Mesenchymal stem cell (in vitro differentiated cells and primary cell): Measurements from ENCODE around the gene ULBP1.
A peak's percentile ranks its signal among the peaks of the same experiment; 100 is the strongest.

Experiments used
- DNase-seq: peaks from one replicate; pipeline ENCODE4 v3.0.0-alpha.2; 2013
- H2AFZ ChIP-seq: one replicate; pipeline ENCODE4 v1.6.1; 2013; ENCODE audit warnings: low read depth, mild to moderate bottlenecking, control low read depth, inconsistent platforms, low read length, moderate library complexity
- H2AK5ac ChIP-seq: 2 replicates; pipeline ENCODE4 v1.6.1; 2013; ENCODE audit warnings: low read length, moderate library complexity, mild to moderate bottlenecking, inconsistent platforms; ENCODE audit not compliant: severe bottlenecking
- H2BK120ac ChIP-seq: one replicate; pipeline ENCODE4 v1.6.1; 2013; ENCODE audit warnings: low read depth, mild to moderate bottlenecking, inconsistent platforms, low read length, moderate library complexity
- H2BK12ac ChIP-seq, 2 experiments: one replicate each; pipeline ENCODE4 v1.6.1; 2013; ENCODE audit warnings: inconsistent platforms in 2 of 2, low read length in 2 of 2, mild to moderate bottlenecking in 2 of 2, moderate library complexity in 2 of 2, control low read depth in 1 of 2
- H2BK15ac ChIP-seq: one replicate; pipeline ENCODE4 v1.6.1; 2013; ENCODE audit warnings: mild to moderate bottlenecking, low read depth, inconsistent platforms; ENCODE audit not compliant: poor library complexity, severe bottlenecking
- H2BK5ac ChIP-seq: 2 replicates; pipeline ENCODE4 v1.6.1; 2013; ENCODE audit warnings: low read depth, mild to moderate bottlenecking, low read length, control low read depth, inconsistent platforms; ENCODE audit not compliant: poor library complexity, severe bottlenecking
- H3K14ac ChIP-seq, 2 experiments: one replicate each; pipeline ENCODE4 v1.6.1; 2013; ENCODE audit warnings: inconsistent platforms in 2 of 2, low read length in 2 of 2, control low read depth in 1 of 2, mild to moderate bottlenecking in 1 of 2, moderate library complexity in 1 of 2
- H3K18ac ChIP-seq, 2 experiments: one replicate each; pipeline ENCODE4 v1.6.1; 2013; ENCODE audit warnings: inconsistent platforms in 2 of 2, low read length in 2 of 2, control low read depth in 1 of 2, low read depth in 1 of 2, mild to moderate bottlenecking in 1 of 2
- H3K23ac ChIP-seq, 2 experiments: one replicate each; pipeline ENCODE4 v1.6.1; 2013; ENCODE audit warnings: inconsistent platforms in 2 of 2, low read length in 2 of 2, mild to moderate bottlenecking in 2 of 2, moderate library complexity in 2 of 2, control low read depth in 1 of 2
- H3K27ac ChIP-seq: 2 replicates; pipeline ENCODE4 v1.5.1; 2013; ENCODE audit warnings: mild to moderate bottlenecking, moderate library complexity, low read length, control low read depth, inconsistent platforms; ENCODE audit not compliant: poor library complexity, severe bottlenecking
- H3K27me3 ChIP-seq, 2 experiments: 2 replicates each; pipeline versions ENCODE4 v1.6.1 to v1.7.0; 2013; ENCODE audit warnings: low read length in 2 of 2, mild to moderate bottlenecking in 2 of 2, moderate library complexity in 2 of 2, control low read depth in 1 of 2, inconsistent platforms in 1 of 2; ENCODE audit not compliant: control insufficient read depth in 1 of 2, insufficient read depth in 1 of 2
- H3K36me3 ChIP-seq, 2 experiments: 2 replicates each; pipeline versions ENCODE4 v1.6.1 to v1.7.0; 2013; ENCODE audit warnings: low read length in 2 of 2, control low read depth in 1 of 2, inconsistent platforms in 1 of 2, low read depth in 1 of 2, mild to moderate bottlenecking in 1 of 2; ENCODE audit not compliant: insufficient read depth in 2 of 2, control insufficient read depth in 1 of 2
- H3K4ac ChIP-seq, 2 experiments: one replicate each; pipeline ENCODE4 v1.6.1; 2013; ENCODE audit warnings: inconsistent platforms in 2 of 2, low read length in 2 of 2, mild to moderate bottlenecking in 2 of 2, moderate library complexity in 2 of 2, control low read depth in 1 of 2, low read depth in 1 of 2
- H3K4me1 ChIP-seq: 2 replicates; pipeline ENCODE4 v1.6.1; 2013; ENCODE audit warnings: low read depth, low read length, control low read depth; ENCODE audit not compliant: control insufficient read depth, insufficient read depth
- H3K4me2 ChIP-seq: 2 replicates; pipeline ENCODE4 v1.6.1; 2013; ENCODE audit warnings: low read length, mild to moderate bottlenecking, inconsistent platforms; ENCODE audit not compliant: poor library complexity, severe bottlenecking
- H3K4me3 ChIP-seq, 2 experiments: 2 replicates each; pipeline versions ENCODE4 v1.5.1 to v1.7.0; 2013; ENCODE audit warnings: low read length in 2 of 2, mild to moderate bottlenecking in 2 of 2, control low read depth in 1 of 2, low read depth in 1 of 2; ENCODE audit not compliant: insufficient read depth in 1 of 2
- H3K79me1 ChIP-seq: replicated peaks from 2 replicates; pipeline ENCODE4 v1.6.1; 2013; ENCODE audit warnings: mild to moderate bottlenecking, control low read depth, low read length, inconsistent platforms; ENCODE audit not compliant: poor library complexity, severe bottlenecking
- H3K9ac ChIP-seq: 2 replicates; pipeline ENCODE4 v1.7.0; 2013; ENCODE audit warnings: mild to moderate bottlenecking, low read length, moderate library complexity
- H3K9me3 ChIP-seq: 2 replicates; pipeline ENCODE4 v1.7.0; 2013; ENCODE audit warnings: mild to moderate bottlenecking, low read length; ENCODE audit not compliant: control insufficient read depth
- H4K8ac ChIP-seq: one replicate; pipeline ENCODE4 v1.6.1; 2013; ENCODE audit warnings: inconsistent platforms, mild to moderate bottlenecking, low read length, moderate library complexity
- H4K91ac ChIP-seq: one replicate; pipeline ENCODE4 v1.6.1; 2013; ENCODE audit warnings: mild to moderate bottlenecking, low read length, inconsistent platforms
- WGBS: methylation state at CpG from one replicate; pipeline ENCODE4 v1.1.7; 2013; ENCODE audit warnings: mixed read lengths; 5-methylcytosine and 5-hydroxymethylcytosine counted together

The ULBP1 gene

GRCh38 chr6:149934249-149935156 lies 29.2 kb upstream of the ULBP1 start:
- peaks cover 71% of the 10 kb centered on the region in 2 experiments for H3K27me3 ChIP-seq
- WGBS = 48% methylated on average over 10 of the region's 11 CpGs
- DNase-seq = peak; percentile 83
- no peaks in the 10 kb centered on the region for H3K79me1 ChIP-seq
- H4K8ac ChIP-seq = no peak overlapping the region
- H3K18ac ChIP-seq = no peak overlapping the region
- H2BK5ac ChIP-seq = no peak overlapping the region
- H3K4me3 ChIP-seq = no peak overlapping the region
- H2BK12ac ChIP-seq = no peak overlapping the region
- no peak overlapping the region for H3K23ac ChIP-seq
- no peak overlapping the region for H2AK5ac ChIP-seq
- no peak overlapping the region for H3K14ac ChIP-seq
- H2BK120ac ChIP-seq = no peak overlapping the region
- no peak overlapping the region for H3K9ac ChIP-seq
- H3K9me3 ChIP-seq = no peaks in the 10 kb centered on the region
- no peak overlapping the region for H3K27ac ChIP-seq
- H3K36me3 ChIP-seq = no peaks in the 10 kb centered on the region
- H2AFZ ChIP-seq = no peak overlapping the region
- H2BK15ac ChIP-seq = no peak overlapping the region
- no peak overlapping the region for H4K91ac ChIP-seq
- H3K4me2 ChIP-seq = no peak overlapping the region
- no peak overlapping the region for H3K4ac ChIP-seq
- peaks cover 10% of the 10 kb centered on the region for H3K4me1 ChIP-seq

GRCh38 chr6:149935246-149935645 lies 28.5 kb upstream of the ULBP1 start:
- peak overlapping the region in 1 of 2 experiments; percentile 26 for H3K23ac ChIP-seq
- H3K18ac ChIP-seq = no peak overlapping the region
- no peak overlapping the region for H2BK12ac ChIP-seq
- H3K27me3 ChIP-seq = peaks cover 72 to 74% of the 10 kb centered on the region in 2 experiments
- no peak overlapping the region for H3K4me2 ChIP-seq
- H3K9me3 ChIP-seq = no peaks in the 10 kb centered on the region
- H2AK5ac ChIP-seq = no peak overlapping the region
- no peak overlapping the region for H4K8ac ChIP-seq
- DNase-seq = no peak
- H3K79me1 ChIP-seq = no peaks in the 10 kb centered on the region
- 37% methylated on average over 4 of the region's 4 CpGs for WGBS
- H2BK15ac ChIP-seq = no peak overlapping the region
- H3K36me3 ChIP-seq = no peaks in the 10 kb centered on the region
- H3K9ac ChIP-seq = no peak overlapping the region
- no peak overlapping the region for H3K14ac ChIP-seq
- no peak overlapping the region for H4K91ac ChIP-seq
- H3K4me1 ChIP-seq = peaks cover 10% of the 10 kb centered on the region
- no peak overlapping the region for H3K4ac ChIP-seq
- no peak overlapping the region for H2AFZ ChIP-seq
- H2BK5ac ChIP-seq = no peak overlapping the region
- no peak overlapping the region for H3K4me3 ChIP-seq
- no peak overlapping the region for H3K27ac ChIP-seq
- H2BK120ac ChIP-seq = no peak overlapping the region

DNA sequence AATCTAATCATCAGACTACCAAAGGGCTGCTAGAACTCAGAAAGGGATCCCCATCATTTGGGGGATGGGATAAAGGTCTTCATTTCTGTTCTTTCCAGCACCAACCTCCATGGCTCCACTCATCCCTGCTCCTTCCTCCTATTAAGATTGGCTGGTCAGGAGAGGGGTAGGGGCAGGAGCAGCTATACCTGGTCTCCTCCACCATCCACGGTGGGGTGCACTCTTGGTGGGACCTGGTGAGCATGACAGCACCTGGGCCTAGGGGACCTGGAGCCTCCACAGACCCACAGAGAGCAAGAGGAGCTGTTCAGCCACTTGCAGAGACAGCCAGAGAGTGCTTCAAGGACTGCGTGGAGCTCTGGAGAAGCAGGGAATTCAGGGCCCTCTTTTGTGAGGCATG lies 28.1 kb upstream of the ULBP1 start:
- H3K27me3 ChIP-seq = peaks cover 72 to 77% of the 10 kb centered on the region in 2 experiments
- WGBS = 74% methylated on average over 2 of the region's 2 CpGs
- no peak overlapping the region for H3K18ac ChIP-seq
- no peak overlapping the region for H2BK5ac ChIP-seq
- DNase-seq = no peak
- H2BK120ac ChIP-seq = no peak overlapping the region
- peak overlapping the region in 1 of 2 experiments; percentile 26 for H3K23ac ChIP-seq
- H4K91ac ChIP-seq = no peak overlapping the region
- no peak overlapping the region for H3K4me3 ChIP-seq
- H4K8ac ChIP-seq = no peak overlapping the region
- H2BK15ac ChIP-seq = no peak overlapping the region
- H3K14ac ChIP-seq = no peak overlapping the region
- no peaks in the 10 kb centered on the region for H3K36me3 ChIP-seq
- H3K4me1 ChIP-seq = peaks cover 10% of the 10 kb centered on the region
- H2AFZ ChIP-seq = no peak overlapping the region
- H3K27ac ChIP-seq = no peak overlapping the region
- H3K4ac ChIP-seq = no peak overlapping the region
- H3K4me2 ChIP-seq = no peak overlapping the region
- no peak overlapping the region for H3K9ac ChIP-seq
- H3K9me3 ChIP-seq = no peaks in the 10 kb centered on the region
- no peaks in the 10 kb centered on the region for H3K79me1 ChIP-seq
- no peak overlapping the region for H2AK5ac ChIP-seq
- H2BK12ac ChIP-seq = no peak overlapping the region

DNA sequence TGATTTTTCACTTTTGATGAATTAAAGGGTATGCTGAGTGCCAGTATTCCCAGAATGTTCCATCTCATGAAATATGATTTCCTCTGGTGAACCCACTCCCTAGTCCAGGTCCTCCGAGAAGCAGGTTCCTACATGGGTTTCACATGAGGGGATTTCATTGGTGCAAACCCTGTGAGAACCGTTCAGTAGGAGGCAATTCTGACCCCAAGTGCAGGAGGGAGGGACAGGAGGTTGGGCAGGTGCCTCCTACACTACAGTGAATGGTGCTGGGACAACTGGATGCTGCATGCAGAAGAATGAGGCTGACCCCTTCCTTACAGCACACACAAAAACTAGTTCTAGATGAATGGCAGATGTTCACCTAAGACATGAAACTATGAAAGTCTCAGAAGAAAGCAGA lies 27.0 kb upstream of the ULBP1 start:
- H3K36me3 ChIP-seq = no peaks in the 10 kb centered on the region
- H4K91ac ChIP-seq = no peak overlapping the region
- H3K23ac ChIP-seq = no peak overlapping the region
- WGBS = 60% methylated on average over 2 of the region's 2 CpGs
- H2BK120ac ChIP-seq = no peak overlapping the region
- H2BK12ac ChIP-seq = no peak overlapping the region
- no peak overlapping the region for H3K27ac ChIP-seq
- no peak overlapping the region for H3K4ac ChIP-seq
- H3K79me1 ChIP-seq = no peaks in the 10 kb centered on the region
- H3K14ac ChIP-seq = no peak overlapping the region
- H3K27me3 ChIP-seq = peaks cover 72% of the 10 kb centered on the region in 2 experiments
- DNase-seq = no peak
- no peak overlapping the region for H2BK15ac ChIP-seq
- H3K9ac ChIP-seq = no peak overlapping the region
- no peak overlapping the region for H4K8ac ChIP-seq
- no peaks in the 10 kb centered on the region for H3K9me3 ChIP-seq
- no peak overlapping the region for H3K4me3 ChIP-seq
- no peak overlapping the region for H3K18ac ChIP-seq
- H3K4me1 ChIP-seq = peaks cover 13% of the 10 kb centered on the region
- H2AK5ac ChIP-seq = no peak overlapping the region
- H3K4me2 ChIP-seq = no peak overlapping the region
- no peak overlapping the region for H2BK5ac ChIP-seq
- no peak overlapping the region for H2AFZ ChIP-seq
